ENCODE data around the gene ALDH1B1.

Gene ALDH1B1

GRCh38 chr9:38392235-38393127 is at the start of gene ALDH1B1:
Gene ALDH1B1, plus strand, starts transcription at chr9:38392702. Its CDS starts 3,047 bp downstream, at chr9:38395749.
- H3K4me3 ChIP-seq (replicated peaks; ENCODE audit: low read depth, low read length) = peak within 1 kb of the TSS; percentile 76
- peak; percentile 9 for TF ChIP-seq CTCF (IDR thresholded peaks at IDR 0.05; ENCODE audit: low read depth, low read length, missing control alignments)
- DNase-seq (ENCODE audit: extremely low read depth, low read depth) = peak; percentile 40

GRCh38 chr9:38343037-38343436 is 49.5 kb upstream of the ALDH1B1 start:
- TF ChIP-seq CTCF (IDR thresholded peaks at IDR 0.05; ENCODE audit: low read depth, low read length, missing control alignments) = no peak
- no peak overlapping the region for H3K4me3 ChIP-seq (replicated peaks; ENCODE audit: low read depth, low read length)
- no peak for DNase-seq (ENCODE audit: extremely low read depth, low read depth)

- no peak overlapping the region for H3K4me3 ChIP-seq (replicated peaks; ENCODE audit: low read depth, low read length)
- no peak for TF ChIP-seq CTCF (IDR thresholded peaks at IDR 0.05; ENCODE audit: low read depth, low read length, missing control alignments)
- no peak for DNase-seq (ENCODE audit: extremely low read depth, low read depth)
Observed at GRCh38 chr9:38343552-38343951, 49.0 kb upstream of the ALDH1B1 start.

- TF ChIP-seq CTCF (IDR thresholded peaks at IDR 0.05; ENCODE audit: low read depth, low read length, missing control alignments) = no peak
- H3K4me3 ChIP-seq (replicated peaks; ENCODE audit: low read depth, low read length) = no peak overlapping the region
- DNase-seq (ENCODE audit: extremely low read depth, low read depth) = no peak
Observed at GRCh38 chr9:38344566-38345324, 47.8 kb upstream of the ALDH1B1 start.

GRCh38 chr9:38345851-38346755 is 46.4 kb upstream of the ALDH1B1 start:
- DNase-seq (ENCODE audit: extremely low read depth, low read depth) = no peak
- no peak for TF ChIP-seq CTCF (IDR thresholded peaks at IDR 0.05; ENCODE audit: low read depth, low read length, missing control alignments)
- no peak overlapping the region for H3K4me3 ChIP-seq (replicated peaks; ENCODE audit: low read depth, low read length)

- TF ChIP-seq CTCF (IDR thresholded peaks at IDR 0.05; ENCODE audit: low read depth, low read length, missing control alignments) = no peak
- DNase-seq (ENCODE audit: extremely low read depth, low read depth) = no peak
- H3K4me3 ChIP-seq (replicated peaks; ENCODE audit: low read depth, low read length) = no peak overlapping the region
Observed at GRCh38 chr9:38346811-38347210, 45.7 kb upstream of the ALDH1B1 start.

All from HFF-Myc (cell line).